GM18868 (cell line): ENCODE measurements around the gene FAAH.

Experiments
- ATAC-seq: cut with Tn5 transposase; IDR thresholded peaks from one replicate; pipeline ENCODE4 v1.9.1; 2021; ENCODE audit warnings: mild to moderate bottlenecking, moderate library complexity; ENCODE audit not compliant: unreplicated experiment

FAAH gene

GRCh38 chr1:46421739-46422138 is 27.6 kb downstream of the FAAH start:
- ATAC-seq: no peak

- ATAC-seq: no peak
These were observed 28.2 kb downstream of the FAAH start for GRCh38 chr1:46422261-46422871.

GRCh38 chr1:46423574-46424240 is 29.6 kb downstream of the FAAH start:
- ATAC-seq: no peak

- ATAC-seq: no peak
These were observed 30.6 kb downstream of the FAAH start for GRCh38 chr1:46424730-46425129.

GRCh38 chr1:46425726-46426125 is 31.6 kb downstream of the FAAH start:
- ATAC-seq: no peak

GRCh38 chr1:46427541-46427940 is 33.4 kb downstream of the FAAH start:
- ATAC-seq: no peak

- ATAC-seq: no peak
These were observed 35.3 kb downstream of the FAAH start for GRCh38 chr1:46429436-46429835.

GRCh38 chr1:46431695-46432094 is 37.6 kb downstream of the FAAH start:
- ATAC-seq: no peak

- no peak for ATAC-seq
These were observed 38.7 kb downstream of the FAAH start for GRCh38 chr1:46432781-46433327.

GRCh38 chr1:46434358-46434757 is 40.2 kb downstream of the FAAH start:
- ATAC-seq: no peak

GRCh38 chr1:46436844-46437243 is 42.7 kb downstream of the FAAH start:
- ATAC-seq: no peak

GRCh38 chr1:46437723-46438122 is 43.6 kb downstream of the FAAH start:
- no peak for ATAC-seq

GRCh38 chr1:46438346-46438745 is 44.2 kb downstream of the FAAH start:
- no peak for ATAC-seq

GRCh38 chr1:46440478-46440877 is 46.4 kb downstream of the FAAH start:
- no peak for ATAC-seq

GRCh38 chr1:46442317-46443161 is 48.4 kb downstream of the FAAH start:
- ATAC-seq: peak; percentile 76

- no peak for ATAC-seq
These were observed 50.3 kb downstream of the FAAH start for GRCh38 chr1:46444466-46444865.

- ATAC-seq: no peak
These were observed 51.7 kb downstream of the FAAH start for GRCh38 chr1:46445773-46446256.

- no peak for ATAC-seq
These were observed 52.8 kb downstream of the FAAH start for GRCh38 chr1:46446646-46447498.

GRCh38 chr1:46447499-46448108 is 53.5 kb downstream of the FAAH start:
- ATAC-seq: no peak
